CMK (cell line): Measurements from ENCODE around the gene HSPA1L.
"Not testable (repeated sequence)": the region's sequence is repeated elsewhere in the genome, so short reads cannot be mapped to it uniquely, and the experiment has no call there.

Experiments used
- DNase-seq: peaks from one replicate; pipeline ENCODE4 v3.0.0-alpha.2; 2010; ENCODE audit warnings: low read depth

HSPA1L gene

DNA sequence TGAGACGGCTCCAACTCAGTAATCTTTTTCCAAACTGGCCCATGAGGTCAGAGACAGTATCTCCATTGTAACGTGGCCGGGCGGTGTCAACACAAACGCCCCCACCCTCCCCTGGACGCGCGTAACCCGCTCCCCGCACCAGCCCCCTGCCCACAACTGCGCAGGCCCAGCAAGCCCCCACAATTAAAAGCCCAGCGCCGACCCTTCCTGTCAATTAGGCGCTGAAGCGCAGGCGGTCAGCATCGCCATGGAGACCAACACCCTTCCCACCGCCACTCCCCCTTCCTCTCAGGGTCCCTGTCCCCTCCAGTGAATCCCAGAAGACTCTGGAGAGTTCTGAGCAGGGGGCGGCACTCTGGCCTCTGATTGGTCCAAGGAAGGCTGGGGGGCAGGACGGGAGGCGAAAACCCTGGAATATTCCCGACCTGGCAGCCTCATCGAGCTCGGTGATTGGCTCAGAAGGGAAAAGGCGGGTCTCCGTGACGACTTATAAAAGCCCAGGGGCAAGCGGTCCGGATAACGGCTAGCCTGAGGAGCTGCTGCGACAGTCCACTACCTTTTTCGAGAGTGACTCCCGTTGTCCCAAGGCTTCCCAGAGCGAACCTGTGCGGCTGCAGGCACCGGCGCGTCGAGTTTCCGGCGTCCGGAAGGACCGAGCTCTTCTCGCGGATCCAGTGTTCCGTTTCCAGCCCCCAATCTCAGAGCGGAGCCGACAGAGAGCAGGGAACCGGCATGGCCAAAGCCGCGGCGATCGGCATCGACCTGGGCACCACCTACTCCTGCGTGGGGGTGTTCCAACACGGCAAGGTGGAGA lies at the start of gene HSPA1L, which contains the start of gene HSPA1A:
Gene HSPA1L, minus strand, starts transcription at position 259 of the 814 bp plus-strand sequence. CDS start 3,311 bp downstream, outside the sequence.
Gene HSPA1A, plus strand, starts transcription at position 519 of the 814 bp plus-strand sequence. Its CDS starts 214 bp downstream, at position 733.
- DNase-seq: no peak

DNA sequence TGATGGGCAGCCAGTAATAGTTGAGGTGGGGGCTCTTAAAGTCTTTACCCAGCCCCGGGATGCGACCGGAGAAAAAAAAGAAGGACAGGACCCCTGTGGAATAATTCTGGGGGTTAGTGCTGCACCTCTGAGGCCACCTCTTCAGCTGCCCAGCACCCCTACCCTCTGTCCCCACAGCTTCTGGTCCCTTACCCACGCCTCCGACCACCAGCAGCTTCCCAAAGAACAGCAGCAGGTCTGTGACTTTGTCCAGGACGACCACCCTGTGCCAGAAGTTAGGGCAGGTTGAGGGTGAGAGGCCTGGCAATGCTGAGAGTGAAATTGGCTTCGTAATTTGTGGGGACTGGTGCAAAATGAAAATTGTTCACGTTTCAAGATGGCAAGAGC lies 49.7 kb upstream of the HSPA1L start:
- no peak for DNase-seq

DNA sequence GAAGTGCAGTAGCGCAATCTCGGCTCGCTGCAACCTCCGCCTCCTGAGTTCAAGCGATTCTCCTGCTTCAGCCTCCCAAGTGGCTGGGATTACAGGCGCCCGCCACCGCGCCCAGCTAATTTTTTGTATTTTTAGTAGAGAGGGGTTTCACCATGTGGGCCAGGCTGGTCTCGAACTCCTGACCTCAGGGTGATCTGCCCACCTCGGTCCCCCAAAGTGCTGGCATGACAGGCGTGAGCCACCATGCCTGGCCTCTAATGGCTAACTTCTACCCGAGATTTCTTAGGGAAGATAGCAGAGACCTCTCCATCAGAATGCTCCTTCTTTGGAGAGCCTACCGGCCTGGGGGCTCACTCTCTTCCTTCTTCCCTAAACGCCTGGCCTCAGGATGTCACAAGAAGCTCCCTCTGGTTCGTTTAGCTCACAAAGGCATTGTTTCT lies 49.1 kb upstream of the HSPA1L start:
- not testable (repeated sequence) for DNase-seq

DNA sequence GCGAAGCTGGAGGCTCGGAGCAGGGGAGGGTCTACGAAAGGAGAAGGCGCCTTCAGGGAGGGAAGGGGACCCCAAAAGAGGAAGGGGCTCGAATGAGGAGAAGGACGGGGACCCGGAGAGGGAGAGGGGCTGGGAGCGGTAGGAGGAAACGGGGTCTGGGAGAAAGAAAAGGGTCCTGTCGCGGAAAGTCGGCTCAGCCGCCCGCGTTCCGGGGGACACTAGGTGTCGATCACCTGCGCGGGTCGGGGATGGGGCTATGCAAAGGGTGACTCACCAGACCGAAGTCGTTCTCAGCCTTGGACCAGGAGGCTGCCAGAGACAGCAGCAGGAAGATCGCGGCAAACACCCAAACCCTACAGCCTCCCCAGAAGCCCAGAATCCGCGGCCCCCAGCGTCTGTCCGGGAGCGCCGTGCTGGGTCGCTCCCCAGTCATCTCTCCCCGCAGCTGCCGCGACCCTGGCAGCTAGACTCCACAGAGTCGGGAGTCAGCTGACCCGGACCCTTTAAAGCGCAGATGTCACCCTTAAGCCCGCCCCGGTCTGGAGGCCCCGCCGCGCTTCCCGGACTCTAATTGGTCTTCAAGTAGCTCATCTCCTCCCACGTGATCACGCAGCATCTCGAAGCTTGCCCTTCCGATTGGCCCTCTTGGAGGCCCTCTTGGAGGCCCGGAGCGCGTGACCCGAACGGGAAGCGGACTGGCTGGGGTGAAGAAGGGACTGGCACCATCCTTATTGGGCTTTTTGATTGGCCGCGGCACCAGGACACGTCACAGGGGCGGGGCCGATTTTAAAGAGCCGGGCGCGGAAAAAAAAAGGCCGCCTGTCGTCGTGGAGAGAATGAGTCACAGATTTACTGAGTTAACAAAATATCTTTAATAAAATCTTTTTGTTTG lies 47.5 kb upstream of the HSPA1L start, which contains the start of gene NEU1:
Gene NEU1, minus strand, starts transcription at position 478 of the 892 bp plus-strand sequence. Its CDS starts 45 bp downstream, at position 433.
- DNase-seq: peak; percentile 99

DNA sequence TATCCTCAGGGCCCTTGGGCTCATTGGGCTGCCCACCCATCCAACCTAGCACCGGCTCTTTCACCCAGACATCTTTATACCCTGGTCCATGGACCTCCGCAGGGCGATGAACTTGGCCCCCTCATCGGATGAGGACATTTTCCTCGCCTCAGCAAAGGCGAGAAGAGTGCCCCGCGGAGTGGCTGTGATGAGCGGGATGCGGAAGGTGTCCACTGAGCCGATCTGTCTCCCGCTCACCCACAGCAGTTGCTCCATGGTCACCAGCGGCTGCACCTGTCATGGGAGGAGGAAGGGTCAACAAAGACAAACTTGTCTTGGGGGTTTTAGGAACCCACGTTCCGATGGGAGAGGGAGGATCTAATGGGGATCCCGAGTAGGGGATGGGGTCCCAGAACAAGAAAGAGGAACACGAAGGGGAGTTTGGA lies 46.8 kb upstream of the HSPA1L start:
- no peak for DNase-seq

DNA sequence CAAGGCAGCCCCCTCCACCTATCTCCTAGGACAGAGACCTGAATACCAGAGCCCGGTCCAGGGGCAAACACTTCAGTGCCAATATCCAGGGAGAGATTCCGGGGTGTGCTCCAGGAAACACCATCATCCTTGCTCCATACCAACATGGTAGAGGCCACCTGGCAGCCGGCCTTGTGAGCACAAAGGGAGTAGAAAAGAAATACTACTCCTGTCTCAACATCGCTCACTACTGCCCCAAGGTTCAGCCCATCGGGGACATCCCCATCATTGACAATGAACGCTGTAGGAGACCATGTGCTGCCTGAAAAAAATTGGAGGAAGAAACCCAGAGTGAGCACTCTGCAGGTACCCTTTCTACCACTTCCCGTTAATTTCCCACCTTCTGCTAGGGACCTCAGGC lies 46.1 kb upstream of the HSPA1L start:
- no peak for DNase-seq

DNA sequence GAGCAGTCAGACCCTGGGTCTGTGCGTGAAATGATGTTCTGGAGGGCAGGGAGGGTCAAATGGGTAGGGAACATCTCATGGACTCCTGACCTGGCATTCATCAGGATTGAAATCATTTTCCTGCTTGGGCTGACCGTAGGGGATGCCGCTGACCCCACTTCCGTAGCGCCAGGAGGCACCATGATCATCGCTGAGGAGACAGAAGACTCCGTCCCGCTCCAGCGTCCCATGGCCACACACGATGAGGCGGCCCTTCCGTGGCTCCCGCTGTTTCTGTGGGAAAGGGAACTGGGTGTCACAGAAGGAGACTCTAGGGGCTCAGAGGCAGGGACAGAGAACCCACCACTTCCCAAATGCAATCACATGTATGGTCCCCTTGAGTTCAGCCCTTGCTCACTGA lies 45.3 kb upstream of the HSPA1L start:
- no peak for DNase-seq

DNA sequence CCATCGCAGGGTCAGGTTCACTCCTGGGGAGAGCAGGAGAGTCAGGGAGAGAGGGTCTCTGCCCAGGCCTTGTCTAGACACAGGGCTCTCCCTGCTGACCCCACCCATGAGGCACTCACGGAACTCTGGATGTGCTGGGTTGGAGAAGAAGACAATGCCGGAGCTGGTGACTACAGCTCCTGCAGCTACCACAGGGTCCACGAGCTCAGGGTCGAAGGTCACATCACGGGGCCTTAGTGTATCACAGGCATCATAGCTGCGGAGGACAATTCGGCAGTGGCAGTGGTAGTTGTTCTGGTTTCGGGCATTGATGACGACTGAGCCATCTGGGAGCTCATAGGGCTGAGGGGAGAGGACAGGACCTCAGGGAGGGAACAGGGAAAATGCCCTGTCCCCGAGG lies 44.8 kb upstream of the HSPA1L start:
- DNase-seq: no peak

DNA sequence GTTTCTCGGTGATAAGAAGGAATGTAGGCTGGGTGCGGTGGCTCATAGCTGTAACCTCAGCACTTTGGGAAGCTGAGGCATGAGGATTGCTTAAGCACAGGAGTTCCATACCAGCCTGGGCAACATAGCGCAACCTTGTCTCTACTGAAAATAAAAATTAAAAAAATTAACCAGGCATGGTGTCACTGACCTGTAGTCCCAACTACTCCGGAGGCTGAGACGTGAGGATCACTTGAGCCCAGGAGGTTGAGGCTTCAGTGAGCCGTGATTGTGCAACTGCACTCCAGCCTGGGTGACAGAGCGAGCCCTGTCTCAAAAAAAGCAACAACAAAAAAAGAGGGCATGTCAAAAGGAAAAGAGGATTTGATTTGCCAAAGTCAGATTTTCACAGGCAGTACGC lies 43.6 kb upstream of the HSPA1L start:
- DNase-seq: no peak

DNA sequence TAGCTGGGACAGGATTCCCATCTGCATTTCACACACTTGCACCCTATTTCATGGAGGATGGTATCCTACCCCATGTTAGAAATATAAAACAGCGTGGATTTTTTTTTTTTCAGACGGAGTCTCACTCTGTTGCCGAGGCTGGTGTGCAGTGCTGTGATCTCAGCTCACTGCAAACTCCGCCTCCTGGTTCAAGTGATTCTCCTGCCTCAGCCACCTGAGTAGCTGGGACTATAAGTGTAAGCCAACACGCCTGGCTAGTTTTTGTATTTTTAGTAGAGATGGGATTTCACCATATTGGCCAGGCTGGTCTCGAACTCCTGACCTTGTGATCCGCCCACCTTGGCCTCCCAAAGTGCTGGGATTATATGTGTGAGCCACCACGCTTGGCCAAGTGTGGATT lies 42.7 kb upstream of the HSPA1L start:
- DNase-seq: not testable (repeated sequence)

DNA sequence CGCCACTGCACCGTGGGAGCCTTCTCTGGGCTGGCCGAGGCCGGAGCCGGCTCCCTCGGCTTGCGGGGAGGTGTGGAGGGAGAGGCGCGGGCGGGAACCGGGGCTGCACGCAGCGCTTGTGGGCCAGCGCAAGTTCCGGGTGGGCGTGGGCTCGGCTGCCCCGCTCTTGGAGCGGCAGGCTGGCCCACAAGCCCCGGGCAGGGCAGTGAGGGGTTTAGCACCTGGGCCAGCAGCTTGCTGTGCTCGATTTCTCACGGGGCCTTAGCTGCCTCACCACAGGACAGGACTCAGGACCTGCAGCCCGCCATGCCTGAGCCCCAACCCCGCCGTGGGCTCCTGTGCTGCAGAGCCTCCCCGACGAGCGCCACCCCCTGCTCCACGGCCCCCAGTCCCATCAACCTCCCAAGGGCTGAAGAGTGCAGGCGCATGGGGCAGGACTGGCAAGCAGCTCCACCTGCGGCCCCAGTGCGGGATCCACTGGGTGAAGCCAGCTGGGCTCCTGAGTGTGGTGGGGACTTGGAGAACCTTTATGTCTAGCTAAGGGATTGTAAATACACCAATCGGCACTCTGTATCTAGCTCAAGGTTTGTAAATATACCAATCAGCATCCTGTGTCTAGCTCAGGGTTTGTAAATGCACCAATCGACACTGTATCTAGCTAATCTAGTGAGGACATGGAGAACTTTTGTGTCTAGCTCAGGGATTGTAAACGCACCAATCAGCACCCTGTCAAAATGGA lies 37.1 kb upstream of the HSPA1L start:
- not testable (repeated sequence) for DNase-seq

DNA sequence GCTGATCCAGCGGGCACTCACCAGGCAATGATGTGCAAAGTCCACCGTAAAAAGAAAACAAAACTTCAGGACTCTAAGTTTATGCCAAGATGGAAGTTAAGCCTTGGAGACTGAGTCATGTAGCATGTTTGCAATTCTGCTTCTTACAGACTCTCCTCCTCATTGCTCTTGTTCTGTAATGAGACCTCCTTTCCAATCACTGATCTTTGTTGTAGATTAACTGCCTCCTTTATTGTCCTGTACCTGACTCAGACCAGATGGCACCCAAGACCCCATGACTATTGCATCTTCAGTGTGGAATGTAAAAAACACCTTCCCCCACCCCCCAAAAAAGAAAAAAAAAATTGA lies 36.4 kb upstream of the HSPA1L start:
- DNase-seq: no peak

DNA sequence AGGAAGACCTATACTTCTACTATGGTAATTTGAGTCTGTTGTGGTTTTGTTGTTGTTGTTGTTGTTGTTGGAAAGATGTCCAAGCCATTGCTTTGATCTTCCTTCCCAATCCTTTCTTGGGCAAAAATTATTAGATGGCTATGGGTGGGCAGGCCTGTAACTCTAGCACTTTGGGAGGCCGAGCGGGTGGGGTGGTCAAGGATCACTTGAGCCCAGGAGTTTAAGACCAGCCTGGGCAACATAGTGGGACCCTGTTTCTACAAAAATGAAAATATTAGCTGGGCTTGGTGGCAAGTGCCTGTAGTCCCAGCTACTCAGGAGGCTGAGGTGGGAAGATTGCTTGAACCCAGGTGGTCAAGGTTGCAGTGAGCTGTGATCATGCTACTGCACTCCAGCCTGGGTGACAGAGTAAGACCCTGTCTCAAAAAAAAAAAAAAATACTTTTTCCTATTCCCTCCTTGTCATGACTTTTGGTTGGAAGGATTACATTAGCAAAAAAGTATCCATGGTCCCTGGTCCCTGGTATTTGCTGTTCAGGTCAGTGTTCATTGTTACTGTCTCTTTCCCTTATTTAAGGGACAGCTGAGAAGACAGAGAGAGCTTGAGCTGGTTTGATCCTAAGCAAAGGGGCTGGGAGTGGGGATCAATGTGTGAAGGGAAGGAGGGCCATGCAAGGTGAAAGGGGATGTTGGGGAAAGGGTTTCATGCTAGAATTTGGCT lies 35.8 kb upstream of the HSPA1L start:
- no peak for DNase-seq

DNA sequence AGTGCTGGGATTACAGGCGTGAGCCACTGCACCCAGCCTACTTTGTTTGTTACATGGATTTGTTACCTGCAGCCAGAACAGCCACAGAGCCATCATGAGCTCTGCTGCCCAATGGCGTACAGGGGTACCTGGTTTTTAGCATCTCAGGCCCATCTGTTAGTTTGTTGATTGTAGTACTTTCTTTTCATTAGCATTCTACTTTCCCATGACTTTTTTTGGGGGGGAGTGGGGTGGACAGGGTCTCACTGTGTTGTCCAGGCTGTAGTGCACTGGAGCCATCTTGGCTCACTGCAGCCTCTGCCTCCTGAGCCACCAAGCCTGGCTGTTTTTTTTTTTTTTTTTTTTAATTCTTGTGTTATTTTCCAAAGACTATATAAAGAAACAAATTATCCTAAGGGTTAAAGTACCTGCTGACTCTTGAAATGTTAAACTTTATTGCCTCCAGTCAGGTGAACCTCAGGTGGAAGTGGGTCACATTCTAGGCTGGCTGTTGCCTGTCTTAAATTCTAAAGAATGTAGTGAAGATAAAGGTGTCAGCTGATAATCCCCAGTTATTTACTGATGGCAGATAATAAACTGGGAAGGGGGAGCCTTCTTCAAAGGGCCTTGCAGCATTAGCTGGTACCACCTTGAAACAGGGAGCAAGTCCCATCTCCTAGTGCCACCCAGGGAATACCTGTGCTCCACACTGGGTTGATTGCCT lies 32.3 kb upstream of the HSPA1L start:
- DNase-seq: no peak

DNA sequence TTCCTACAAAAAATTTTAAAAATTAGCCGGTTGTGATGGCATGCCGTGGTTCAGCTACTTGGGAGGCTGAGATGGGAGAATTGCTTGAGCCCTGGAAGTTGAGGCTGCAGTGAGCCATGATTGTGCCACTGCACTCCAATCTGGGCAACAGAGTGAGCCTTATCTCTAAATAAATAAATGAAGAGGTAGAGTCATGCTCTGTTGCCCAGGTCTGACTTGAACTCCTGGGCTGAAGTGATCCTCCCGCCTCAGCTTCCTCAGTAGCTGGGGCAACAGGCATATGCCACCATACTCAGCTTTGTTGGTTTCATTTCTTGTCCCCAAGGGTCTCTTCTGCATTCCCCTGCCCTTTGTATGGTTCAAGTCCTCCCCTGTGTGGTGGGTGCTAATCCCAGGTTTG lies 29.4 kb upstream of the HSPA1L start:
- DNase-seq: no peak

DNA sequence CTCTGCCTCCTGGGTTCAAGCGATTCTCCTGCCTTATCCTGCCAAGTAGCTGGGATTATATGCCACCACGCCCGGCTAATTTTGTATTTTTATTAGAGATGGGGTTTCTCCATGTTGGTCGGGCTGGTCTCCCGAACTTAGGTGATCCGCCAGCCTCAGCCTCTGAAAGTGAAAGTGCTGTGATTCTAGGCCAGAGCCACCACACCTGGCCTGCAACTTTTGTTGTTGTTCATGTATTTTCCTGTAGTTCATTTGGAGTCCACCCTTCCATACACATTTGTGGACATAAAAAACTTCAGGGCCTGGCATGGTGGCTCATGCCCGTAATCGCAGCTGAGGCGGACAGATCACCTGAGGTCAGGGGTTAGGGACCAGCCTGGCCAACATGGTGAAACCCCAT lies 27.0 kb upstream of the HSPA1L start:
- no peak for DNase-seq

DNA sequence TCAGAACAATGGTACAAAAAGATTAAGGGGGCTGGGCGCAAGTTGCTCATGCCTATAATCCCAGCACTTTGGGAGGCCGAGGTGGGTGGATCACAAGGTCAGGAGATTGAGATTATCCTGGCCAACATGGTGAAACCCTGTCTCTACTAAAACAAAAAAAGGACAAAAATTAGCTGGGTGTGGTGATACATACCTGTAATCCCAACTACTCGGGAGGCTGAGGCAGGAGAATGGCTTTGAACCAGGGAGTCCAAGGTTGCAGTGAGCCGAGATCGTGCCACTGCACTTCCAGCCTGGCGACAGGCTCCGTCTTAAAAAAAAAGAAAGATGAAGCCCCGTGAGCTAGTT lies 24.7 kb upstream of the HSPA1L start:
- DNase-seq: not testable (repeated sequence)

DNA sequence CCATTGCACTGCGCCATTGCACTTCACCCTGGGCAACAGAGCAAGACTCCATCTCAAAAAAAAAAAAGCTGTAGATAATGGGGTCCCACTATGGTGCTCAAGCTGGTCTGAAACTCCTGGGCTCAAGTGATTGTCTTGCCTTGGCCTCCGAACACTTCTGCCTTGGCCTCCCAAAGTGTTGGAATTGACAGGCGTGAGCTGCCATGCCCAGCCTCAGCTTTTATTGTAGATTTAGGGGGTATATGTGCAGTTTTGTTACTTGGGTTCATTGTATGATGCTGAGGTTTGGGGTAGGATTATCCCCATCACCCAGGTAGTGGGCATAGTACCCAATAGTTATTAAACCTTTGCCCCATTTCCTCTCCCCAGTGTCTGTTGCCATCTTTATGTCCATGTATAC lies 23.9 kb upstream of the HSPA1L start:
- DNase-seq: no peak

DNA sequence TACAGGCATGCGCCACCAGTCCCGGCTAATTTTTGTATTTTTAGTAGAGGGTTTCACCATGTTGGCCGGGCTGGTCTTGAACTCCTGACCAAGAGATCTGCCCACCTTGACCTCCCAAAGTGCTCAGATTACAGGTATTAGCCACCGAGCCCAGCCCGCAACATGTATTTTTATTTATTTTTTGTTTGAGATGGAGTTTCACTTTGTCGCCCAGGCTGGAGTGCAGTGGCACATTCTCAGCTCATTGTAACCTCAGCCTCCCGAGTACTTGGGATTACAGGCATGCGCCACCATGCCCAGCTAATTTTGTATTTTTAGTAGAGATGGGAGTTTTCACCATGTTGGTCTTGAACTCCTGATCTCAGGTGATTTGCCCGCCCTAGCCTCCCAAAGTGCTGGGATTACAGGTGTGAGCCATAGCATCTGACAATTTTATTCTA lies 23.1 kb upstream of the HSPA1L start:
- not testable (repeated sequence) for DNase-seq

DNA sequence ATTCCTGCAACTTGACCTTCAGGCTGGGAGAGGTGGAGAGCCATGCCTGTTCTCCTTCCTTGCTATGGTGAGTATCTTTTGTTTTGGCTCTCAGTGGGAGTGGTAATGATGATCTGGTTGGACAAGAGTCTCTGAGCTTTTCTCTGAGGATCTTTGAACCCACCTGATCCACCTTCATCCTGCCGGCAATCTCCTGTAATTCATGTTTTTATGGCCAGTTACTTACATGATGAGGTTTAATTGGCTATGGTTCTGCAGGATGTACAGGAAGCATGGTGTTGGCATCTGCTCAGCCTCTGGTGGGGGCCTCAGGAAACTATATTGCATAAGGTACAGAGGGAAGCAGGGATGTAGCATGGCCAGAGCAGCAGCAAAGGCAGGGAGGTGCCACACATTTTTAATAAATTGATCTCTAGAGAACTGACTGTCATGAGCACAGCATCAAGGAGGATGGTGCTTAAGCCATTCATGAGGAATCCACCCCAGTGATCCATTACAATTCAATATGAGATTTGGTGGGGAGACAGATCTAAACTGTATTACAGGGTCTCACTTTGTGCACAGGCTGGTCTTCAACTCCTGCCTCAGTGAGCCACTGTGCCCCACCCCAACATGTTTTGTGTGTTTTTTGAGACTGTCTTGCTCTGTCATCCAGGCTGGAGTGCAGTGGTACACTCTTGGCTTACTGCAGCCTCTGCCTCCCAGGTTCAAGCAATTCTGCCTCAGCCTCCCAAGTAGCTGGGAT lies 22.5 kb upstream of the HSPA1L start:
- no peak for DNase-seq
